Right atrium auricular region (tissue), 2 donors: ENCODE data around the gene WDR54. TPM values are rescaled to one million over a fixed set of nuclear protein-coding genes. Genes with fewer than 3 reads are reported as not detected.

Experiments used
- DNase-seq: peaks from one replicate; pipeline ENCODE4 v3.0.0-alpha.2; 2019; ENCODE audit warnings: low spot score
- H3K27ac ChIP-seq, 2 donors: fragments of 200-600 bp; sonication (generic); 1 replicate in 1 of 2; 2 replicates in 1 of 2; pipeline ENCODE4 v1.5.1; 2016 to 2019
- H3K27me3 ChIP-seq, 2 donors: fragments of 200-600 bp; sonication (generic); one replicate each; pipeline versions ENCODE4 v1.5.1 to v1.6.0; 2017 to 2019
- H3K36me3 ChIP-seq: fragments of 200-600 bp; sonication (generic); one replicate; pipeline ENCODE4 v1.5.1; 2016
- H3K4me1 ChIP-seq, 2 donors: fragments of 200-600 bp; sonication (generic); one replicate each; pipeline versions ENCODE4 v1.5.1 to v1.6.0; 2017 to 2019
- H3K4me3 ChIP-seq, 2 donors: fragments of 200-600 bp; sonication (generic); 1 replicate in 1 of 2; 2 replicates in 1 of 2; pipeline ENCODE4 v1.5.1; 2017 to 2019; ENCODE audit warnings: mild to moderate bottlenecking in 1 of 2, moderate library complexity in 1 of 2
- H3K9me3 ChIP-seq, 2 donors: fragments of 200-600 bp; sonication (generic); one replicate each; pipeline ENCODE4 v1.5.1; 2019
- CTCF ChIP-seq, 2 donors: fragments of 200-600 bp; sonication (generic); IDR thresholded peaks; one replicate each; pipeline ENCODE4 v1.5.1; 2019; ENCODE audit warnings: antibody characterized with exemption in 2 of 2
- total RNA-seq, 2 donors: library from RNA; depleted of rRNA; stranded (reverse); fragments of >200 nt; gene quantifications; one replicate each; pipeline ENCODE4 v1.1.0, GENCODE V29; 2016

The WDR54 gene
- total RNA-seq, 2 donors from 2014 or later: 0.67 to 7.5 TPM

- H3K27ac ChIP-seq: peak within 1 kb of the TSS; percentile 79 to 90
- H3K4me3 ChIP-seq: peak within 1 kb of the TSS; percentile 66 to 68
- peak; percentile 94 for DNase-seq
- peaks cover 15% of the 10 kb centered on the region for H3K36me3 ChIP-seq
- no peak for TF ChIP-seq CTCF (IDR thresholded peaks at IDR 0.05)
- no peaks in the 10 kb centered on the region for H3K9me3 ChIP-seq
- H3K27me3 ChIP-seq: no peaks in the 10 kb centered on the region
- H3K4me1 ChIP-seq: peaks cover 0 to 20% of the 10 kb centered on the region in 2 donors
Measured at GRCh38 chr2:74472086-74472944, 50.8 kb downstream of the WDR54 start, which contains the start of gene MRPL53. MRPL53 (minus strand) TSS chr2:74472680; CDS start chr2:74472660, 20 bp downstream.

- H3K4me1 ChIP-seq: peaks cover 0 to 20% of the 10 kb centered on the region in 2 donors
- TF ChIP-seq CTCF (IDR thresholded peaks at IDR 0.05): no peak
Measured at GRCh38 chr2:74472945-74473258, 51.4 kb downstream of the WDR54 start.

GRCh38 chr2:74474481-74474880 lies 53.0 kb downstream of the WDR54 start:
- DNase-seq: no peak
- peaks cover 15% of the 10 kb centered on the region for H3K36me3 ChIP-seq
- no peaks in the 10 kb centered on the region for H3K27me3 ChIP-seq
- H3K4me3 ChIP-seq: no peak overlapping the region
- H3K27ac ChIP-seq: no peak overlapping the region
- H3K4me1 ChIP-seq: peaks cover 0 to 20% of the 10 kb centered on the region in 2 donors
- no peak for TF ChIP-seq CTCF (IDR thresholded peaks at IDR 0.05)
- H3K9me3 ChIP-seq: no peaks in the 10 kb centered on the region

More at GRCh38 chr2:74472945-74473258, 51.4 kb downstream of the WDR54 start:
- Histone ChIP-seq H3K4me3 (peak overlapping the region; percentile 66 to 68), H3K27ac (peak overlapping the region; percentile 79 to 90), H3K9me3 (no peaks in the 10 kb centered on the region), H3K27me3 (no peaks in the 10 kb centered on the region), H3K36me3 (peaks cover 15% of the 10 kb centered on the region)
- DNase-seq: no peak

GRCh38 chr2:74474899-74475298 lies 53.4 kb downstream of the WDR54 start:
- no peak for DNase-seq
- Histone ChIP-seq H3K9me3 (no peaks in the 10 kb centered on the region), H3K36me3 (peaks cover 15% of the 10 kb centered on the region), H3K4me3 (no peak overlapping the region), H3K27ac (no peak overlapping the region), H3K27me3 (no peaks in the 10 kb centered on the region), H3K4me1 (peaks cover 0 to 20% of the 10 kb centered on the region in 2 donors)
- TF ChIP-seq CTCF (IDR thresholded peaks at IDR 0.05): peak in 1 of 2 donors; percentile 14

Other genes starting within 250 kb of the WDR54 start
- 10 to 100 TPM; 47.8 TPM for gene MOB1A, start 242.9 kb upstream of the WDR54 start, total RNA-seq
- 10 to 100 TPM; 12.9 to 15.8 TPM for gene MTHFD2, start 223.1 kb upstream of the WDR54 start, total RNA-seq
- 1 to 10 TPM in 1 of 2 donors, under 1 TPM in 1; 0.28 to 1.3 TPM for gene SLC4A5, start 78.3 kb upstream of the WDR54 start, total RNA-seq
- gene DCTN1, start 41.4 kb upstream of the WDR54 start, total RNA-seq: 100 to 1,000 TPM in 1 of 2 donors, 10 to 100 TPM in 1; 86.5 to 102 TPM
- 1 to 10 TPM in 1 of 2 donors, under 1 TPM in 1; 0.94 to 1.0 TPM for gene C2orf81, start 111 bp upstream of the WDR54 start, total RNA-seq
- 10 to 100 TPM; 10.4 to 15.3 TPM for gene RTKN, start 20.2 kb downstream of the WDR54 start, total RNA-seq
- 10 to 100 TPM; 10.4 to 14.6 TPM for gene INO80B, start 33.4 kb downstream of the WDR54 start, total RNA-seq
- 10 to 100 TPM; 43.0 to 57.4 TPM for gene WBP1, start 36.7 kb downstream of the WDR54 start, total RNA-seq
- 10 to 100 TPM; 22.6 to 26.1 TPM for gene MOGS, start 43.7 kb downstream of the WDR54 start, total RNA-seq
- gene MRPL53, start 51.0 kb downstream of the WDR54 start, total RNA-seq: 10 to 100 TPM; 19.8 to 81.4 TPM
- gene CCDC142, start 61.3 kb downstream of the WDR54 start, total RNA-seq: 10 to 100 TPM in 1 of 2 donors, 1 to 10 TPM in 1; 3.8 to 13.6 TPM
- gene TTC31, start 61.4 kb downstream of the WDR54 start, total RNA-seq: 1 to 10 TPM; 9.1 to 9.6 TPM
- 1 to 10 TPM in 1 of 2 donors, under 1 TPM in 1; 0.83 to 1.0 TPM for gene LBX2, start 77.9 kb downstream of the WDR54 start, total RNA-seq
- gene PCGF1, start 86.0 kb downstream of the WDR54 start, total RNA-seq: 10 to 100 TPM; 15.2 to 19.0 TPM
- not detected for gene TLX2, start 92.7 kb downstream of the WDR54 start, total RNA-seq
- gene DQX1, start 104.5 kb downstream of the WDR54 start, total RNA-seq: not detected
- gene AUP1, start 108.0 kb downstream of the WDR54 start, total RNA-seq: 10 to 100 TPM; 55.2 to 80.9 TPM
- 10 to 100 TPM; 16.0 to 27.3 TPM for gene HTRA2, start 108.2 kb downstream of the WDR54 start, total RNA-seq
- gene LOXL3, start 132.2 kb downstream of the WDR54 start, total RNA-seq: 1 to 10 TPM; 3.2 to 3.9 TPM
- gene DOK1, start 133.0 kb downstream of the WDR54 start, total RNA-seq: 10 to 100 TPM in 1 of 2 donors, 1 to 10 TPM in 1; 4.9 to 10.3 TPM
- 10 to 100 TPM in 1 of 2 donors, not detected in 1; 10.3 TPM for gene M1AP, start 226.6 kb downstream of the WDR54 start, total RNA-seq
- gene SEMA4F, start 232.5 kb downstream of the WDR54 start, total RNA-seq: 1 to 10 TPM; 3.0 to 3.9 TPM